HG02981 (cell line): ENCODE data around the gene CNTN4.

ENCODE experiments used
- ATAC-seq: cut with Tn5 transposase; IDR thresholded peaks from one replicate; pipeline ENCODE4 v1.9.1; 2021; ENCODE audit warnings: mild to moderate bottlenecking, moderate library complexity; ENCODE audit not compliant: unreplicated experiment

Gene CNTN4

GRCh38 chr3:3081381-3082233 lies 982.9 kb downstream of the CNTN4 start:
- ATAC-seq: peak; percentile 58

DNA sequence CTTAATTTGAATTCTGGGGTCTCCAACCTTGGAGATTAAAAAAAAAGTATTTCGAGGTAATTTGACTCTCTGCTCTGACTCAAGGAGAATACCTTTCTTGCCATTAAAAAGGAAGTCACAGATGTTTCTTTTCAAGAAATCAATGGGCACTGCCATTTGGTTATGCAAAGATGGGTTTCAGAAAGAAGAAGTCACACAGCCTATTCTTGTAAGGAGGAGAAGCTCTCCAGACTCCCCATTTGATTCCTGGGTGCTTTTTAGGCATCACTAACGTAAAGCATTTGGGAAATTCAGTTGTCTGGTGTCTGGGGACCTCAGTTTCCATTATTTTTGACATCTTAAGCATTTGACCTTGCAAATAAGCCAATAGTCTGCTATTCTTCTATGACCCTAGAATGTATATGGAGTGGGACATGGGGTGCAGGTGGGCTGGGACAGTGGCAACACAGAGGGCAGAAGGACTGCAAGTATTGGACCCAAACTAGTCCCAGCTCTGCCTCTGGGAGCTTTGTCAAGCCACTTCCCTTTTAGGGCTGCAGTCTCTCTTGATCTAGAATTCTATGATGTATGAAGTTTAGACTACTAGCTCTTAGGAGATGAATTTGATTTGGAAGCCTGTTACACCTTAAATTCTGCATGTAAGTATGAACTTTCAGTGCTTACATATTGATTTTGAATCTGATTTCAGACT lies 983.7 kb downstream of the CNTN4 start:
- peak; percentile 73 for ATAC-seq

- ATAC-seq: no peak
Observed at GRCh38 chr3:3084890-3085289, 986.2 kb downstream of the CNTN4 start.

GRCh38 chr3:3085782-3086181 lies 987.1 kb downstream of the CNTN4 start:
- ATAC-seq: no peak

DNA sequence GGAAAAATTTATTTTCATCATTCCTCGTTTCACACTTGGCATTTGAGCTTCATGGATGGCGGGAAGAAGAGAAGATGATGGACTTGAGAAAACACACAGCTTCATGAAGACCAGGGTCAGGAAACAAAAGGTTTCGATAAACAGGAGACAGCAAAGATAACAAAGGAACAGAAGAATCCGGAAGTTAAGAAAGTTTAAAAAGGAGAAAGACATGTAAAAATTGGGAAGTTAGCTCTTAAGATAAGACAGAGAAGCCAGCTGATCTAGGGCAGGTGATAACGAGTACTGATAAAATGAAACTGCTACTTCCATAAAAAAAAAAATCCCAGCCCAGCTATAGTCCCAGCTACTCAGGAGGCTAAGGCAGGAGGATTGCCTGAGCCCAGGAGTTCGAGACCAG lies 987.6 kb downstream of the CNTN4 start:
- ATAC-seq: no peak

DNA sequence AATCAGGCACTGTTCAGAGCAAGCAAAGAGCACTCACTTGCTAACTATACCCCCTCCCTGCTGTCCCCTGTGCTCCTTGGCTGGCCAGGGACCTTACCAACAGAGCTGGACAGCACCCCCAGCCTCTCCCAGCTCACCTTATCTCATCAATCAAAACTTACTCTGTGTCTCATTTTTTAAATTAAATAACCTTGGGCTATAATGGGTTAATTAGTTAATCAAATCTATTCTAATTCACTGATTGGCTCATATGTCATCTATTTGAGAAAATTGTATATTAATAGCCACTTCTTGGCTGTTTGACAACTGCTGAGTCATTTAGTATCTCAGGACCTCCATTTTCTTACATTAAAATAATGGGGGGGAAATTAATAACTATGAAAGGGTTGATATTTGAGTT lies 988.6 kb downstream of the CNTN4 start:
- ATAC-seq: no peak

DNA sequence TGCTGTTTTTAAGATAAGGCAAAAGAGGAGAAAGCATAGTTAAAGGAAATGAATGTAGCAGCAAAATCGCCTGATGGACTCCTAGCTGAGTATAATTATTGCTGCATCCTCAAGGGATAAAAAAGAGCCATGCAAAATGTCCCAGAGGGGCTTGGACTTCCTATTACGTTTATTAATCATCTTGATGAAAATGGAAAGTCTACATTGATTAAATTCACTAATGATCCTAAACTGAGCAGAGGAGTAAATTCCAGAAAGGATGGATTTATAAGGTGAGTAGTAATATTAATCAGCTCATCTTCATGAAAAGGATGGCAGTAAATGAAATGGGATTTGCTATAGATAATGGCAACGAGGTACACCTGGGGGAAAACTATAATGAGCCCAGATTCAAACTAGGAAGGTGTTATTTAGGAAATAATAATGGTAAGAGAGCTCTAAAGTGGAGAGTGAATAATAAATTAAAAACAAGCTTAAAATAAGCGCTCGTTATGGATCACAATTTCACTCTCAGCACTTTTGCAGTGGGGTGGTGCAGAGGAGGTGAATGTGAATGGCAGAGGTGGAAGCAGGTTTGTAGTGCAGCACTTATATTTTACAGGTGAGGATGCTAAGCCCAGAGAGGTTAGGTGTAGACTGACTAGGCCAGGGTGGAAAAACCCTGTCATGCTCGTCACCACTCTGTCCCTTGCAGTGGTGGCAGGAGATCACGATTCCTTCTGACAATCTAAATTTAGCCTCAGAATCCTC lies 989.2 kb downstream of the CNTN4 start:
- ATAC-seq: no peak

GRCh38 chr3:3089017-3089416 lies 990.4 kb downstream of the CNTN4 start:
- ATAC-seq: peak; percentile 97

DNA sequence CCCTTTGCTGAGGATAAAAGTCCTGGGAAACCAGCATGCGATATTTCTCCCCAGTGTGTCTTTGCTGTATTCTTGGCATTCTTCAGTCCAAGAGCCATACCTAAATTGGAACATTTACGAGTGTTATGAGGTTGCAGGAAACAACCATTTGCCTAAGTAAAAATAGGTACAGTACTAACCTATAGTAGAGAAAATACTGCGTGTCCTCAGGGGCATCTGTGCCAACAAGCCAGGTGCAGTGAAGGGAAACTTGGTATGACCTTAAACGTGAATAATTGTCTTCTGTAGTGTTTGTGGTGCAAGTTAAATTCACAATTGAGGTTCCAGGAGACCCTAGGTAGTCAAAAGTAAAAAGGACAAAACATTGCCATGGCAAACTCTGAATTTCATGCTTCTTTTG lies 999.3 kb downstream of the CNTN4 start:
- ATAC-seq: no peak

DNA sequence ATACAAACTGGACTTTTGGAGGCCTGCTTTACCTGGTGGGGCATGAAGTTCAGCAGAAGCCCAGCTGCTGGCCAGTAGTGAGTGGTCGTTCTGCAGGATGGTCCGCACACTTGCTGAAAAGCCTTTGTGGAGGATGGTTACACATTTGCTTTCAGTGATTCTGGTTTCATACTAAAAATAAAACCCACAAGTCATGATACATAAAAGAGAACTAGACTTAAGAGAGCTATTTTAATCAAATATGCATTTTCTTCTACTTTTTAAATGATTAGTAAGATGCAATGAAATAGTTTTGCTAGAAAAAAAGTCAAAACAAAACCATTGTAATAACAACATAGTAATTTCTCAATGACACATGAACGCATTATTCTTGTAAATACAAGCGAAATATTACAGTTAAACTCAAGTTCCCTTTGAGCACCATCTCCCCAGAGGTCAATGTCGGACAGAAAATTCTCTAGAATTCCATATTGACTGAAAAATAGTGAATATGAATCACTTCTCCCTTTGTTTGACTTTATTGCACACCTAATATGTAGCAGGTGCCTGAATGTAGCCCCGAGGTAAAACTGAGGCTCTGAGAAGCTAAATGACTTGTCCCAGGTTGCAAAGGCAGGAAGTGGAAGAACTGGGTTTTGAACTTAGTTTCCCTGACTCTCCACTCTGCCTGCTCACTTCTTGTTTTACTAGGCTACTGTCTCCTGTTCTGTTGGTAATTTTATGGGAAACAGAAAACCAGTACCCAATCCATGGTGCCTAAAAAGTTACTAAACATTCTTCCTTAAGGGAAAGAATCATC lies 1003.2 kb downstream of the CNTN4 start:
- ATAC-seq: no peak

DNA sequence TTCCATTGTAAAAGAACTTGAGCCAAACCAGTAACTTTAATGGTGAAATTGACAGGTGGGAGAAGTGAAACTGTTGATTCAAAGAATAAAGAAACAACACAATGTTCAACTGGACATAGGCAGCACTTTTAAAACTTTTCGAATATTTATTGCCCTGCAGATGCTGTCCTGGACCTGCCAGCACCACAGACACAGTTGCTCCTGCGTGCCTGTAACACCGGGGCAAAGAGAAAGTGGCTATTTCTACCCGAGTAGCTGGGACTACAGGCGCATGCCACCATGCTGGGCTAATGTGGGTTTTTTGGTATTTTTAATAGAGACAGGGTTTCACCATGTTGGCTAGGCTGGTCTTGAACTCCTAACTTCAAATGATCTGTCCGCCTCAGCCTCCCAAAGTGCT lies 1004.1 kb downstream of the CNTN4 start:
- no peak for ATAC-seq

- no peak for ATAC-seq
Observed at GRCh38 chr3:3105246-3105645, 1006.6 kb downstream of the CNTN4 start.

- ATAC-seq: no peak
Observed at GRCh38 chr3:3105815-3106214, 1007.1 kb downstream of the CNTN4 start.

DNA sequence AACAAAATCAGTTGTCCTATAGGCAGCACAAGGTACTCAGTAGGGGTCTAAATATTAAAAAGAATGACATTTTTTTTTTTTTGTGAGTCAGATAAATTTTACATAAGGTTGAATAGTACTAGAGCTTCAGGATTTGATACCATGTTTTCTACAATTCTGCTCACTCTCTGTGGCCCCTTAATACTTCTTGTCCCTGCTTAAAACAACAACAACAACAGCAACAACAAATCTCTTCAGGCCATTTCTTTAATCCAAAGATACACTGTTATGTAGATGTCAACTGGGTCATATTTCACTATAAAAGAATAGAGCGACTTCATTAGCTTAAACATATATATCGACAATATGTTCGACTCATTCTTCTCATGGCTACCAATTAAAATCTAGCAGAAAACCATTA lies 1008.5 kb downstream of the CNTN4 start:
- no peak for ATAC-seq
